GM18873 (cell line): ENCODE measurements around the gene ZBTB7C.

Experiments
- ATAC-seq: cut with Tn5 transposase; IDR thresholded peaks from one replicate; pipeline ENCODE4 v1.9.1; 2021; ENCODE audit warnings: mild to moderate bottlenecking, moderate library complexity, moderate number of reproducible peaks; ENCODE audit not compliant: unreplicated experiment, low FRiP score

ZBTB7C gene

DNA sequence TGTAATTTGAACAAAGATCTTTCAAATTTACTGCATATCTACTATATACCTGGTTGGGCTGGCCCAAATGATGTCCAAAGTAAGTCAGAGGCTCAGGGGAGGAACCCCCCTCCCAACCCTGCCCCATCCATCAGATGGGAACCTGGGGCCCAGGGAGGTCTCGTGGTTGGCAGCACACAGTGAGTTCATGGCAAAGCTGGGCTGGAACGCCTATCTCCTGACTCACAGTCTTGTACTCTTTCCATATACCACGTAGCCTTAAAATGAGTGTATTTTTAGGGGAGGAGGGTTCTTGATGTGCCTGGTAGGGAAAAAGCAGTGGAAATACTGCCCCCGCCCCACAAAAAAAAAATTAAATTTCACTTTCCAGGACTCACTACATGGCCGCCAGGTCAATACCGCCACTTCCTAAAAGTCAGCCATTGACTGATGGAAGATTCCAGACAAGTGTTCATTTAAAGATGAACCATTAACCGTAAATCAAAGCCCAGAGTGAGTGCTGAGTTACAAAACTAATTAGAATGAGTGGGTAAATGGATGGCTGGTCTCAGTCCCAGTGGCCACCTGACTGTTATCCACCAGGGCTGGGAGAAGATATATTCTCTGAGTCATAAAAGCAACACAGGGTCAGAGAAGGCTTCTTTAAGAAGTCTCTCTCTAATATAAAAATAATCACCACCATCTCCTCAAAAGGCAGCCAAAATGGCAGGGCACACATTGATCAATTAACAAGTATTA lies 80.5 kb downstream of the ZBTB7C start:
- ATAC-seq = no peak

DNA sequence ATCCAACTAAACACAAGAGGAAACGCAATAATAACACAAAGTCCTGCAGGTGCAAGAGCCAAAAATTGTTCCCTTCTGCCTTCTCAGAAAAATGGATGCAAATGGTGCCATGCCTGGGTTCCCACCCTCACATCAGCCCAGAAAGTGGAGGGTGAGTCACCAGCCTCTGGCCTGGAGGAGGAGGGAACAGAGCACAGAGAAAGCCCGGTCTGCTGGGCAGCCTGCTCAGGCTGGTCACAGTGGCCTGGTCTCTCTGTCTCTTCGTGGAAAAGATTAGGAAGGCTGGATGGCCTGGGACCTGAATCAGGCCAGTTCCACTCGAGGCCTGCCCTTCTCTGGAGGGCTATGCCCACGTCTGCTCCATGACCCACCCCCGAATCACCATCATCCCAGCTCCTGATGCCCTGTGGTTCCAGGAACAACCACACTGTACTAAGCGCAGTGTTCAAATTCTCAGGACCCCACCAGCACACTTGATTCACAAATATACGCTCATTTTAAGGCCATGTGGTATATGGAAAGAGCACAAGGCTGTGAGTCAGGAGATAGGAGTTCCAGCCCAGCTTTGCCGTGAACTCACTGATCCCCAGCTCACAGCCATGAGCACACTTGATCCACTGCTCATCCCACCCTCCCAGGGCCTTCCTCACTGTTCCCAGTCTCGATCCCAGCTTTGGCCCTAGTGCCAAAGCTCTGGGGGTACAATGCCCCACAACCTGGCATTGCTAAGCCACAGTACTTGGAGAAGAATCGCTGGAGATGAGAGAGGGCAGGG lies 82.1 kb downstream of the ZBTB7C start:
- ATAC-seq = no peak

DNA sequence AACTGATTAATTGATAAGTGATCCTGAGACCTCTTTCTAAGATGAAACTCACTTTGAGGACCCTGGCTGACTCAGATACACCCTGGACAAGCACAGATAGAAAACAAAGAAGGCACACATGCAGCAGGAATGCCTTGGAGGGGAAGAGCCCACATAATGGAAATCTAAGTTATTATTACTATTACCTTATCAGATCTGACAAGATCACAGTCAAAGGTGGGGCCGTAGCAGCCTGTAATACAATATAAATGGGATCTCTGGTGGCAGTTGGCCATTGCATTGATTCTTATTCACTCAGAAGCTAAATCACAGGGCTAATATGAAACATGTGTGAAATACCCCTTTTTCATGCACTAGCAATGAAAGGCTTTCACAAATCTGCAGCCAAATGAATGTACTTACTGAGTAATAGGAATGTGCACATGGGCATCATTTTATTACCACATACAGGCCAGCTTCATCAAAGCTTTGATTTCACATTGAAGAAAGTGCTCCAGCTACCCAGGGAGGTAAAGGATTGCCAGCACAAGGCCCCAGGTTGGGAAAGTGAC lies 84.0 kb downstream of the ZBTB7C start:
- ATAC-seq = no peak

DNA sequence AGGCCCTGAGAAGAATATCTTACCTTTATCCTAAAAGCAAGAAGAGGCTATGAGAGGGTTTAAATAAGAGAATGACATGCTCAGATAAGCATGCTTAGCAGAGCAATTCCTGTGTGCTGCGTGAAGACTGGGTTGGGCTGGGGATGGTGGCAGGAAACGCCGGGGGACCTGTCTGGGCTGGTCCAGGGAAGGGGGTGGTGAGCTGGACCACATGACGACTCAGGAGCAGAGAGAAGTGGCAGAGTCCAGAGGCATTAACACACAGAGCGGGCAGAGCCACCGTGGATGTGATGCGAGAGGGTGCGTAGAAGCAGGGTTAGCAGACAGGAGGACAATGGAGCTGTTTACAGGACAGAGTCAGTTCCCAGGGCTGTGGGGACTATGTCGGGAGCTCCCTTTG lies 84.5 kb downstream of the ZBTB7C start:
- no peak for ATAC-seq

DNA sequence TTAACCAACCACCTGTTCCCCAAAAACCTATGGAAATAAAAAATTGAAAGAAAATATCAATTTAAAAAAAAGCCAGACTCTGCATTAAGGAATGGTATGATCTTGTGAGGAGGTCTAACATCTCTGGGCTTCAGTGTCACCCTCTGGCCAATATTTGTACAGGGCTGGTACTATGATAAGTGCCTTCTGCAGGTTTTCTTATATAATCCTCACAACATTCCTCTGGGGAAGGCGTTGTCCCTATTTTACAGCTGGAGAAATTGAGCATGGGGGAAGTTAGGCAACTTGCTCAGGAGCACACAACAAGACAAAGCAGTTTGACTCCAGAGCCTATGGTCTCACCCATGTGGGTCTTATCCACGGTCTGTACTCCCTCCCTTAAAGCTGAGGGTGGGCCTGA lies 86.0 kb downstream of the ZBTB7C start:
- no peak for ATAC-seq

DNA sequence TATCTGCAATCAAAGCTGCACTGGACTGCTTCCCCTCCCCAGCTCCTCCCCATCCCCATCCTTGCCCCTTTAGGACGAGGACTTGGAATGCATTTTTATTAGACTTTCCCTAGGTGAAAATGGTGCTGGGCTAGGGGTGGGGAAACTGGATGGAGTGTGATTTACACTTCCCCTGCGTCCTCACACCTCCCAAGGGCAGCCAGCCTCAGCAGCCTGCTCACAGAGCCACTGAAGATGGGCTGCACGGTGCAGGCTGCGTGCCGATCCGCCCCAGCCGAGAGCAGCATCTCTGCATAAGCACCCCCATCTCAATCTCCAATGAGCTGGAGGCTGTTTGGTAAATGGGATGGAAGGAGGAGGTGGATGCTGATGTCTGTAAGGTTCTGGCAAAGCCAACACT lies 87.6 kb downstream of the ZBTB7C start:
- ATAC-seq = no peak

DNA sequence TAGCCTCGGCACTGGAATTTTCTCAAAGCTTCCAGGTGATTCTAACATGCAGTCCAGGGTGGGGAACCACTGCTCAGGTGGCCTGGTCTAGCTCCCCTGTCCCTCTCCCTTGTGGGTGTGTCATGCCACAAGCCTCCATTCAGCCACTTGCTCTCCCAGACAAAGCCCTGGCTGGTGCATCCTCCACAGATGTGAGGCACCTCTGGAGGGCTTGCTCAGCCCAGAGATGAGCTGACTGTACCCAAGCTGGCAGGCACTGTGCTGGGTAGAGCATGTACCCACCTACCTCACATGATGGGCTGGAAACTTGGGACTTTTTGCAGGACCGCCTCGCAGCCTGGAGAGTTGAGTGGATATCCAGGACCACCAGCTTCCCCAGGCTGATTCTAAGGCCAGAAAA lies 88.1 kb downstream of the ZBTB7C start:
- ATAC-seq = no peak

DNA sequence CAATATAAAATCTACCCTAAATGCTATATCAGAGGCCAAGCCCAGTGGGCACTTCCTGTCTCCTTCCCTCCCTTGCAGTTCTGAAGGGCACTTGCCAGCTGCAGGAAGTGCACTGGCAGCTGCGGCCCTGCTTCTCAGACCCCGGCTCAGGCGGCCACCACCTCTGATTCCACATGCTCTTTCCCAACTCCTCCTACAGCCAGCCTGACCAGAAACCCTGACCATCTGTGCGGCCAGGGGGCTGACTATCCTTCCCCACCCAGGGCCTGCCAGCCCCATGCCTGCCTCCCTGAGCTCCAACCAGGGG lies 88.6 kb downstream of the ZBTB7C start:
- no peak for ATAC-seq

DNA sequence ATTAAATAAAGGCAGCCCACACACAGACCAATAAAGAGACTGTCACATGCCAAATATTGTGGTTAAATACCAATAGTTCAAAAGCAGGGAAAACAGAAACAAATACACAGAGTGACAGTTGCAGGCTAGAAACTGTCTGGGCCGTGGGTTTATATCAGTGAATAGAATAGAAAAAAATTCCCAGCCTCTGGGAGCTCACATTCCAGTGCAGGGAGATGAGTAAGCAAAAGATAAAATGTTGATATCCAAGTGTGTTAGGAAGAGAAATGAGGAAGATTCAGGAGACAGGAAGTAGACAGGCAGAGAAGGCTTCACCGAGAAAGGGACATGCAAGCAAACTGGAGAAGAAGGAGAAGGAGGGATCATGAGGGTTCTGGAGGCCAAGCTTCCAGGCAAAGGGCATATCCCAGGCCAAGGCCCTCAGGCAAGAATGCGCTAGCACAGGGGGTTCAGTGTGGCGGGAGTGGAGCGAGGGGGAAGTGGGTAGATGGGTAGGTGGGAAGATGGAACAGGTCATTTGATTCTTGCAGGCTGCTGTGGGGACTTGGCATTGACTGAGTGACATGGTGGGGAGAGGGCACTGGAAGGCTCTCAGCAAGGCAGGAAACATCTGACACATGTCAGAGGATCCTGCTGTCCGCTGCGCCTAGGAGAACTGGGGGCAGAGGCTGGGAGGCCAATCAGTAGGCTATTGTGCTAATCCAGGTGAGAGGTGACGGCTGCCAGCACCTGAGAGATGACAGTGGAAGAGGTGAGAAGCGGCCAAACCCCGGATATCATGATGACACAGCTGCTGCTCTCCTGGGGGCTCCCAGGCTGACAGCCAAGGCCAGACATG lies 89.2 kb downstream of the ZBTB7C start:
- no peak for ATAC-seq

DNA sequence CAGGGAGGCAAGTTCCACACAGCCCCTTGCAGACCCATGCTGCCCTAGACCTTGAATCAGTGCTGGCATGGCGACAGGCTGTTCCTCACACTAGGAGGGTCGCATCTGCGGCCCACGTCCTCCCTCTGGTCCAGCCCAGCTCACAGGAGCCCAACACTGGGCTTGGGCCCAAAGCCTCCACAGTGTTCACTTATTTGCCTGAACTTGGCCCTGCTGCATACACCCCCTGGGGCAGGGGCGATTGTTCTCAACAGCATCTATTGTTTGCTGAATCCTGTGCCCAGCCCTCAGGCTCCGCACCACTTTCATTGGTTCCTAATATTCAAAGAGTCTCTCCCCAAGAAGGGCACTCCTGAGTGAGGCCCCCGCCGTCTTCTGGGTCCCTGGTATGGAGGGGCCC lies 90.7 kb downstream of the ZBTB7C start:
- no peak for ATAC-seq

DNA sequence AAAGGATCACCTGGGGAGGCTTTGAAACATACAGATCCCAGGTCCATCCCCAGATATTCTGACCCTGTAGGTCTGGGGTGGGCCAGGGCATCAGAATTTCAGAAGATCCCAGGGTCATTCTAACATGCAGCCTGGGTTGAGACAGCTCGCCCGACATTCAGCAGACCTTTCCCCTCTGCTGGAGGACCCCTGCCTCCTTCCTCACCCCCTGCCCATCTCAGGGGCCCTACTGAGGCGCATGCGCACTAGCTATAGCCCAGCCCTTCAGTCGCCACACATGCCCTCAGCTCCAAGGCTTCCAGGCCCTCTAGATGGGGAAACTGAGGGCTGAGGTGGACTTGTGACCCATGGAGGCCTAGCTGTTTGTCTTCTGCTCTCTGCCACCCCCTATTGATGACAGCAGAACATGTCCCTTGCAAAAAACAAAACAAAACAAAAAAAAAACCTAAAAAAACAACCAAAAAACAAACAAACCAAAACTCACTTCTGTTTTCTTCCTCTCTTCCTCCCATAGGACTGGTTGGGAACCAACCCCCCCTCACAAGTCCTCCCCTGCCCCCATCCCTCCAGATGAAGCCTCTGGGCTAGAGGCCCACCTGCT lies 91.3 kb downstream of the ZBTB7C start:
- ATAC-seq = no peak

DNA sequence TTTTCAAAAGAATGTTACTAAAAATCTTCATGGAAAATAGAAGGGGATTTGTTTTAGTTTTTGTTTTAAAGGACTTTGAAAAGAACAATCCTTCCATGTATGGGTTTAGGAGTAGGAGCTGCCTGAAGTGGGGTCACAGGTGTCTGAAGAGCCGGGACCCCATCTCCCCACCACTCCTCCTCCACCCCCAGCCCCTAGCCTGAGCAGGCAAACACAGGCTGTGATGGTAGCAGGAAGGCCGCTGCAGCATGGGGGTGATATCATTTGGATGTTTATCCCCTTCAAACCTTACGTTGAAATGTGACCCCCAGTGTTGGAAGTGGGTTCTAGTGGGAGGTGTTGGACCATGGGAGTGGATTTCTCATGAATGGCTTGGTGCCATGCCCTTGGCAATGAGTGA lies 93.0 kb downstream of the ZBTB7C start:
- no peak for ATAC-seq

DNA sequence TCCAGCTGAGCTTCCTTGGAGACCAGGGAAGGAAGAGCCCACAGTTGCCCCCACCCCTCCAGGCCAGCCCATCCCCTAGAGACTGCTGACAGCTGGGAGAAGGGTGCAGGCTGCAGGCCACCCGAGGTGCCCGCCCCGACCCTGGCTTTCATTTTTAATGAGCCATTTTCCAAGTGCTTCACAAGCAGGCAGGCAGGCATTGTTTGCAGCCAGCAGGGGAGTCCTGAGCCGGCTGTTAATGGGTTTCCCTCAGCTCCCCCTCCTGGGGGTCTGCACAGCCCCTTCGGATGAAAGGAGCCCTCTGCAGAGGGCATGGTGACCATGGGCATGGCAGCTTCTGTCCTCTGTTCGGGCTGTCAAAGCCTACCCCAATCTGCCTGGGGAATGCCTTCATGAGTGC lies 94.5 kb downstream of the ZBTB7C start:
- no peak for ATAC-seq

DNA sequence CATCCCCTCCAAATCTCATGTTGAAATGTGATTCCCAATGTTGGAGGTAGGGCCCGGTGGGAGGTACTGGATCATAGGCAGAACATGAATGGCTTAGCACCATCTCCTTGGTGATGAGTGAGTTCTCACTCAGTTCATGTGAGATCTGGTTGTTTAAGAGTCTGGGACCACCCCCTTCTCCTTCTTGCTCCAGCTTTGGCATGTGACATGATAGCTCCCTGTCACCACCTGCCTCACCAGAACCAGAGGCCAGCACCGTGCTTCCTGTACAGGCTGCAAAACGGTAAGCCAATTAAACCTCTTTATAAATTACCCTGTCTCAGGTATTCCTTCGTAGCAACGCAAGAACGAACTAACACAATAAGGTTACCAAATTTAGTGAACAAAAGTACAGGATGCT lies 95.4 kb downstream of the ZBTB7C start:
- ATAC-seq = no peak

DNA sequence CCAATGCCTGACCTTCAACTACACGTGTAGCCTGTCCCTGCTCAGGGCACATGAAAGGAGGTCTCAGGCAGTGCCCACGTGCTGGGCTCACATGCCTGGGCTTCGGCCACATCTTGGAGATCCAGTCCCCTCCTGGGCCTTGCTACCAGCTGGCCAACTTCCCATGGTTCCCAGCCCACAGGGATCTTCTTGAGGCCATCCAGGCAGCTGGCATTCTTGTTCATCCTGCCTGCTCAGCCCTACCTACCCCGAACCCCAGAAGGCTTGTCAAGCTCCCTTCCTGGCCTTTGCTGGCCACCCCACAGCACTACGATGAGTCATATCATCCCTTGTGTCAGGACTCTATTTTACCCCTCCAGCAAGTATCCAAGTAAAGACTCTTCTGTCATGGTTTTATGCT lies 97.1 kb downstream of the ZBTB7C start:
- no peak for ATAC-seq

DNA sequence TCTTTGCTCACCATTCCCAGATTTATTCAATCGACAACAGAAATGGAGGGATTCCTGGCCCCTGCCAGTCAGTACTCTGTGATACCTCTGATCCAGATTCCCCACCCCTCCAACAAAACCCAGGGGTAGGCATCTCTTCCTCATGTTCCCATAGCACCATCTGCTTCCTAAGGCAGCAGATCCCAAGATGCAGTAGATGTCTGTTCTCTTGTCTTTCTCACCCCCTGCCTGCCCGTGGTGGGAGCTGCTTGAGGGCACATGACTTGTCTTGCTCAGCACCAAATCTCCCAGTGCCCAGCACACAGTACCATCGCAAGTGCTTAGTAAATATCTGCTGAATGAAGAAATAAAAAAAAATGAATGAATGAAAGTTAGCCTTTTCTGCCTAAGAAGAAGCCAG lies 98.2 kb downstream of the ZBTB7C start:
- ATAC-seq = no peak

DNA sequence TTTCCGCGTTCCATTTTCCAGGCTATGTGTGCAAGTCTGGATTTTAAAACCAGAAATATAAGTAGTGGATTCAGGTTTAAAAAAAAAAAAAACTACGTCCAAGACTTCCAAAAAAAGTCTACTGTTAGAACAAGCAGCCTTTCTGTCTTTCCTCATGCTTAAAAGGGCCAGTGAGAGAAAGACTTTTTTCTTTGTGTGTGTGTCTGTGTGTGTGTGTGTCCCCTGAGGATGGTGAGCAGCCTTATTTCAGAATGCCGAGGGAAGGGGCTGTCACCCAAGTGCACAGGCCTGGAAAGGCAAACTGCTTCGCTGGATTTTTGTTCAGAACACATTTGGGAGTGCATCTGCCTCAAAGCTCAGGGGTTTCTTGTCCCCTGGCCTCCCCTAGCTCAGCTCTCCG lies 98.8 kb downstream of the ZBTB7C start:
- ATAC-seq = no peak

DNA sequence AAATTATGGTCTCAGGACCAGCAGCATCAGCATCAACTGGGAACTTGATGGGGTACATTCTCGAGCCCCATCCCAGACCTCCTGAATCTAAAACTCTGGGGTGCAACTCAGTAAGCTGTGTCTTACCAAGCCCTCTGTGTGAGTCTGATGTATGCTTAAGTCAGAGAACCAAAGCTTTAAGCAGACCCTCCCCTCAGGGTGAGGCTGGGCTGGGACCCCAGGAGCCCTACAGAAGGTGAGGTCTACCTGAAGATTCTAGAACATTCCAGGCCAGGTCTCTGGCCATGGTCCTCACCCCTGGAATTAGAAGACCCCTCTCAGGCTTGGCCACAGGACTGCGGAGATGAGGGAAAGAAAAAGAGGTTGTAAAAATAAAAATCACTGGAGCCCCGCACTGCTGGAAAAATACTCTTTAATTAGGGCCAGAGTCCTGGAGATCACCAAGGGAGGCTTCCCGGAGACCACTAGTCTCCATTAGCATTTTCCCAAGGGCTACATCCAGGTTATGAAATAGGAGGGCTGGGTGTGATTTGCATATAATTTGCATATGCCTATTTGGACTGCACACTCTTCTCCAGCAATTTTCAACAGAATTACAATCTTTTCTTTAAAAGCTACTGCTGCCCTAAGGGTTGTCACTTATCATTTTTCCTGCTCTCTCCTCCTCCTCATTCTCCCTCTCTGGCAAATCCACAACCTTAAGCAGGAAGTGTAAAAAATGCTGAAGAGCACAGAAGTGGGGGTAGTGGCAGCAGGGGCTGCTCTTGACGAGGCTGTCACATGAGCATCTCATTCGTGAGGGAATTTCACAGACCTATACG lies 100.2 kb downstream of the ZBTB7C start:
- no peak for ATAC-seq

DNA sequence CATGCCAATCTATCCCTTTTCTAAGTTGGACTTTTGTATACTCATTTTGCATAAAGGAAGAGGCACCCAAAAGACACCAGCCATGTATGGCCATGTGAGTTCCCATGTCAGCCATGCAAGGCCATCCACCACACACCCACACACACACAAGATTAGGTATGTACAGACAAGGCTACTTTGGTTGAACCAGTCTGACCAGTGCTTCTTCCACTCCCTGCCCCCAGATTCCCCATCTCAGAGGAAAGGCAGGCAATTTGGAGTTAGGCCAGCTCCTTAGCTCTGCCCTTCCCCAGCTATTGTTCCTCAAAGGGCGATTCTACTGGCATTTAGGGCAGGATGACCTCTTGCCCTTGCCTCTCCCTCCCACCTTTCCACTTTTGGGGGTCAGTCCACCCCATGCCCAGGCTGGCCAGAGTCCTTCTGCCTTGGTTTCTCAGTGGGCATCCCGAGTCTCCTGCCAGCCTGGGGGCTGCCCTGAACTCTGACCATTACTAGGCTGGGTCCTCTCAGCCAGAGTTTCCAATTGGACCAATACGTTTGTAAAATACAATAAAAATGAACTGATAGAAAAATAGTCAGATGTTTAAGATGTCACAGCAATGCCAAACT lies 101.1 kb downstream of the ZBTB7C start:
- no peak for ATAC-seq

DNA sequence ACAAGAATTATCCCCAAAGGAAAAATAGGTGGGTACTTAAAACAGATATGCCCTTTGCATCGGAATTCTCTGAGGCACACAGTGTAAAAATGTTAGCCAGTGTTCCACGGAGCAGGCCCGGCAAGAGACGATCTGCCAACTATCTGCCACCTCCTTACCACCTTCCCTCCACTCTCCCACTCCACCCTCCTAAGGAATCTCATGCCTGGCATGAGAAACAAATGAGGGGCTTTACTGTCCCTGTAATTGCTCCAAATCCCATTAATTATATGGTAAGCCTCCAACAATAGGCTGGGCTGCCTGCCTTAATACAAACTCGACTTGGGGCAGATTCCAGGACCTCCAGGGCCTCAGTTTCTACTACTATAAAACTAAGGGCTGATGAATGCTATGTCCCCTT lies 102.3 kb downstream of the ZBTB7C start:
- no peak for ATAC-seq
